Measurements from ENCODE around the gene FRMPD4. TPM values are rescaled to one million over a fixed set of nuclear protein-coding genes. Genes with fewer than 3 reads are reported as not detected.

The FRMPD4 gene
- total RNA-seq, 1 donor from 2014 or later: 1.7 TPM

GRCh38 chrX:12249997-12250396 is 111.7 kb downstream of the FRMPD4 start:
- no peak for DNase-seq (ENCODE audit: extremely low spot score, unreplicated experiment)
- peak overlapping the region; percentile 33 for H3K27ac Mint-ChIP-seq (ENCODE audit: unreplicated experiment)

GRCh38 chrX:12263211-12263610 is 124.9 kb downstream of the FRMPD4 start:
- Mint-ChIP-seq H3K9me3 (ENCODE audit: unreplicated experiment) (peaks cover 23% of the 10 kb centered on the region), H3K27ac (ENCODE audit: unreplicated experiment) (no peak overlapping the region), H3K36me3 (ENCODE audit: unreplicated experiment) (no peaks in the 10 kb centered on the region)

More at GRCh38 chrX:12249997-12250396, 111.7 kb downstream of the FRMPD4 start:
- no peak for TF ChIP-seq CTCF (IDR thresholded peaks at IDR 0.05)
- peaks cover 38% of the 10 kb centered on the region for H3K9me3 Mint-ChIP-seq (ENCODE audit: unreplicated experiment)
- H3K4me1 Mint-ChIP-seq (ENCODE audit: unreplicated experiment): peaks cover 32% of the 10 kb centered on the region
- no peak overlapping the region for H3K4me3 Mint-ChIP-seq (ENCODE audit: unreplicated experiment)
- no peaks in the 10 kb centered on the region for H3K27me3 Mint-ChIP-seq (ENCODE audit: unreplicated experiment)
- peaks cover 2% of the 10 kb centered on the region for H3K36me3 Mint-ChIP-seq (ENCODE audit: unreplicated experiment)

GRCh38 chrX:12269484-12269883 is 131.2 kb downstream of the FRMPD4 start:
- peaks cover 9% of the 10 kb centered on the region for H3K4me1 Mint-ChIP-seq (ENCODE audit: unreplicated experiment)
- no peak overlapping the region for H3K4me3 Mint-ChIP-seq (ENCODE audit: unreplicated experiment)
- no peaks in the 10 kb centered on the region for H3K27me3 Mint-ChIP-seq (ENCODE audit: unreplicated experiment)

More at GRCh38 chrX:12263211-12263610, 124.9 kb downstream of the FRMPD4 start:
- TF ChIP-seq CTCF (IDR thresholded peaks at IDR 0.05): no peak
- Mint-ChIP-seq H3K4me1 (ENCODE audit: unreplicated experiment) (peaks cover 11% of the 10 kb centered on the region), H3K27me3 (ENCODE audit: unreplicated experiment) (no peaks in the 10 kb centered on the region), H3K4me3 (ENCODE audit: unreplicated experiment) (no peak overlapping the region)
- no peak for DNase-seq (ENCODE audit: extremely low spot score, unreplicated experiment)

GRCh38 chrX:12278151-12278550 is 139.9 kb downstream of the FRMPD4 start:
- H3K36me3 Mint-ChIP-seq (ENCODE audit: unreplicated experiment): no peaks in the 10 kb centered on the region
- peaks cover 6% of the 10 kb centered on the region for H3K9me3 Mint-ChIP-seq (ENCODE audit: unreplicated experiment)
- no peak overlapping the region for H3K4me3 Mint-ChIP-seq (ENCODE audit: unreplicated experiment)
- H3K4me1 Mint-ChIP-seq (ENCODE audit: unreplicated experiment): peaks cover 5% of the 10 kb centered on the region
- TF ChIP-seq CTCF (IDR thresholded peaks at IDR 0.05): no peak
- no peaks in the 10 kb centered on the region for H3K27me3 Mint-ChIP-seq (ENCODE audit: unreplicated experiment)
- DNase-seq (ENCODE audit: extremely low spot score, unreplicated experiment): no peak
- no peak overlapping the region for H3K27ac Mint-ChIP-seq (ENCODE audit: unreplicated experiment)

More at GRCh38 chrX:12269484-12269883, 131.2 kb downstream of the FRMPD4 start:
- Mint-ChIP-seq H3K27ac (ENCODE audit: unreplicated experiment) (no peak overlapping the region), H3K36me3 (ENCODE audit: unreplicated experiment) (no peaks in the 10 kb centered on the region), H3K9me3 (ENCODE audit: unreplicated experiment) (peaks cover 3% of the 10 kb centered on the region)
- TF ChIP-seq CTCF (IDR thresholded peaks at IDR 0.05): no peak
- DNase-seq (ENCODE audit: extremely low spot score, unreplicated experiment): no peak

- Mint-ChIP-seq H3K36me3 (ENCODE audit: unreplicated experiment) (no peaks in the 10 kb centered on the region), H3K9me3 (ENCODE audit: unreplicated experiment) (peaks cover 10% of the 10 kb centered on the region), H3K4me1 (ENCODE audit: unreplicated experiment) (peaks cover 5% of the 10 kb centered on the region), H3K27ac (ENCODE audit: unreplicated experiment) (no peak overlapping the region), H3K27me3 (ENCODE audit: unreplicated experiment) (no peaks in the 10 kb centered on the region), H3K4me3 (ENCODE audit: unreplicated experiment) (no peak overlapping the region)
- DNase-seq (ENCODE audit: extremely low spot score, unreplicated experiment): no peak
- no peak for TF ChIP-seq CTCF (IDR thresholded peaks at IDR 0.05)
These were observed 144.7 kb downstream of the FRMPD4 start for GRCh38 chrX:12282991-12283390.

Data from osteocyte (in vitro differentiated cells).